OCI-LY7 (cell line): ENCODE results near the gene MACF1.
"Not testable (repeated sequence)": the region's sequence is repeated elsewhere in the genome, so short reads cannot be mapped to it uniquely, and the experiment has no call there.

ENCODE experiments used
- CTCF ChIP-seq: fragments of 200-600 bp; sonication (generic); conservative IDR thresholded peaks from 2 replicates; pipeline ENCODE4 v1.5.1; 2014; ENCODE audit warnings: mild to moderate bottlenecking, antibody characterized with exemption, low read length, moderate library complexity, mixed read lengths
- EZH2phosphoT487 ChIP-seq: fragments of 200-600 bp; sonication (generic); IDR thresholded peaks from 2 replicates; pipeline ENCODE4 v1.6.1; 2018; ENCODE audit warnings: low read depth, borderline replicate concordance, mild to moderate bottlenecking, mixed run types, antibody characterized with exemption, low read length, moderate library complexity, mixed read lengths

DNA sequence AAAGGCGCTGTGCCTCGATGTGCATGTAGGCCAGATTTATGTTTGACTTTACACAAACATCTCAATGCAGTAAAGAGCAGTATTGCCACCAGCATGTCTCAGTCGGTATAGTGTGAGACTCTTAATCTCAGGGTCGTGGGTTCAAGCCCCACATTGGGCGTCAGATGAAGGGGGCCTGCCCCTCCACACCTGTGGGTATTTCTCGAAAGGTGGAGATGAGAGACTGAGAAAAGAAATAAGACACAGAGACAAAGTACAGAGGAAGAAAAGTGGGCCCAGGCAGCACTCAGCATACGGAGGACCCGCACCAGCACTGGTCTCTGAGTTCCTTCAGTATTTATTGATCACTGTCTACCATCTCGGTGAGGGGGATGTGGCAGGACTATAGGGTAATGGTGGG is 299.9 kb downstream of the MACF1 start:
- TF ChIP-seq CTCF, EZH2phosphoT487: not testable (repeated sequence)
